ENCODE results near the gene PEX10. TPM values are rescaled to one million over a fixed set of nuclear protein-coding genes. Genes with fewer than 3 reads are reported as not detected.

PEX10 gene
- 1.6 TPM in 1 of 2 replicates, not detected in the other for polyA plus RNA-seq

GRCh38 chr1:2412395-2412772, at the start of gene PEX10:
PEX10 (minus strand) TSS chr1:2412564; CDS start chr1:2412502, 62 bp downstream.

GRCh38 chr1:2391041-2391930, 21.1 kb downstream of the PEX10 start, which contains the start of the genes MORN1 and RER1:
MORN1 (minus strand) TSS chr1:2391554; CDS start chr1:2391533, 21 bp downstream.
RER1 (plus strand) TSS chr1:2391841; CDS start chr1:2395791, 3,950 bp downstream.

Other genes starting within 250 kb of the PEX10 start
- gene FAAP20, start 217.8 kb downstream of the PEX10 start, polyA plus RNA-seq, result 1.2 and 2.2 TPM in 2 replicates
- 1.2 and 1.6 TPM in 2 replicates for gene SKI, start 184.2 kb downstream of the PEX10 start, polyA plus RNA-seq
- 2.2 TPM in 1 of 2 replicates, not detected in the other for gene MORN1, start 21.0 kb downstream of the PEX10 start, polyA plus RNA-seq
- 24.4 and 51.8 TPM in 2 replicates for gene RER1, start 20.7 kb downstream of the PEX10 start, polyA plus RNA-seq
- gene PLCH2, start 63.7 kb upstream of the PEX10 start, polyA plus RNA-seq, result 0.22 and 0.47 TPM in 2 replicates
- 1.9 and 4.3 TPM in 2 replicates for gene PANK4, start 114.0 kb upstream of the PEX10 start, polyA plus RNA-seq
- gene HES5, start 117.7 kb upstream of the PEX10 start, polyA plus RNA-seq, result 0.62 TPM in 1 of 2 replicates, not detected in the other
- gene TNFRSF14, start 143.8 kb upstream of the PEX10 start, polyA plus RNA-seq, result not detected in 2 replicates
- 2.9 and 4.3 TPM in 2 replicates for gene PRXL2B, start 174.2 kb upstream of the PEX10 start, polyA plus RNA-seq
- not detected in 2 replicates for gene MMEL1, start 220.5 kb upstream of the PEX10 start, polyA plus RNA-seq

Data from Purkinje cell (primary cell).